Brain pericyte (primary cell): ENCODE results near the gene ZNF407.

ENCODE experiments used
- DNase-seq: peaks from one replicate; pipeline ENCODE4 v3.0.0-alpha.2; 2012; ENCODE audit warnings: low read depth, low spot score

The ZNF407 gene

DNA sequence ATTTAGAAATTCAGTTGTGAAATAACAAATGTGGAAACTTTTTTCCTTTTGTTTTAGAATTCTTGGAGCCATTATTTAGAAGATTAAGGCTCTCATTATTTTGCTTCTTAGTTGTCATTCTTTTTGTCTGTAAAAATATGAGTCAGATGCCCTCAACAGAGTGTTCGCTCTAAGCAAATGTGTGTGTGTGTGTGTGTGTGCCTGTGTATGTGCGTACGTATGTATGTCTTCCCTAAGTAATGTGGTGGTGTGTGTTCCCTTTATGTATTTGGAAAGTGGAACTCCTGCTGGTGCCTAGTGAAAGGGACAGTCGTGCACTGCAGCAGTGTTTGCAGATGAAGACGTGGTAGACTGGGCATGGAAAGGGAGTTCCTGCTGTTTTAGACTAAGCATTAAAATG, 27.5 kb downstream of the ZNF407 start:
- no peak for DNase-seq

DNA sequence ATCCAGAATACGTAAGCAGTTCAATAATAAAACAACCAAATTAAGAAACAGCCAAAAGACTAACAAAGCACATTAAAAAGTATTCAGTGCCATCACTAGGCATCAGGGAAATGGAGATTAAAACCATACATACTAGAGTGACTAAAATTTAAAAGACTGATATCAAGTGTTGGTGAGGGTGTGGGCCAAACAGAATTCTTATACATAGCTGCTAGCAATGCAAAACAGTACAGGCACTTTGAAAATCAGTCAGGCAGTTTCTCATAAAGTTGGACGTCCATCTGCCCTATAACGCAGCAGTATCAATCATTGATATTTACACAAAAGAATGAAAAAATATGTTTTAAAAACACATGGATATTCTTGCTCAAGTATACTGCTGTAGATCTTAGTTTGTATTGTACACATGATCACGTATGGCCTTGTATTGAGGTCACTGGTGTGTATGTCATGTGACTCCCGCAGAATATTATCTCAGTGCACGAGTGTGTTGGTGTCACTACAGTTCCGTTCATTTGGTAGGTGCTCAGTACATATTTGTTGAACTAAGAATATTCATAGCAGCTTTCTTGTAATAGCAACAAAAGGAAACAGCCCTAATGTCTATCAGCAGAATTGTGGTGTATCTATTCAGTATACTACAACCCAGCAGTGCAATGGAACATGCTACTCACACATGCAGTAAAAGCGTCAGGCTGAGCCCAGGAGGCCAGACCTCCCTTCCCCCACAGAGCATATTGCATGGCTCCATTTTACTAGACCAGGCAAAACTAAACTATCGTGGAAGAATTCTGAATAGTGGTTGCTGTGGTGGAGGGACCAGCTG, 28.6 kb downstream of the ZNF407 start:
- DNase-seq: no peak

DNA sequence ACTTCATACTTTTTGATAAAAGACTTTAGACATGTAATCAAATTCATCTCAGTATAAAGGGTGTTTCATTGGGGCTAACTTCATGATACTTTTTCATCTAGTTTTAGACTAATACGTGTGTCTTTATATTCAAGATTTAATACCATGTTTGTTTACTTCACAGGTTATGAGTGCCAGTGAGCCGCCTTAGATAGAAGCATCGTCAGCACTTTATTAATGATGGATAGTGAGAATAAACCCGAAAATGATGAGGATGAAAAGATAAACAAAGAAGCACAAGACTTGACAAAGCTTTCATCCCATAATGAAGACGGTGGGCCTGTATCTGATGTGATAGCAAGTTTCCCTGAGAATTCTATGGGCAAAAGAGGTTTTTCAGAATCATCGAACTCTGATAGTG, 33.1 kb downstream of the ZNF407 start:
- no peak for DNase-seq

DNA sequence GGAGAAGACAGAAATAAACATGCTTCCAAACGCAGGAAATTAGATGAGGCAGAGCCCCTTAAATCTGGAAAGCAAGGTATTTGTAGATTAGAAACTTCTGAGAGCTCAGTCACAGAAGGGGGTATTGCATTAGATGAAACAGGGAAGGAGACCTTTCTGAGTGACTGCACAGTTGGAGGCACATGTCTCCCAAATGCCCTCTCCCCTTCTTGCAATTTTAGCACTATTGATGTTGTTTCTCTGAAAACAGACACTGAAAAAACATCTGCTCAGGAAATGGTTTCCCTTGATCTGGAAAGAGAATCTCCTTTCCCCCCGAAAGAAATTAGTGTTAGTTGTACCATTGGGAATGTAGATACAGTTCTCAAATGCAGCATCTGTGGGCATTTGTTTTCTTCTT, 33.5 kb downstream of the ZNF407 start:
- DNase-seq: no peak

DNA sequence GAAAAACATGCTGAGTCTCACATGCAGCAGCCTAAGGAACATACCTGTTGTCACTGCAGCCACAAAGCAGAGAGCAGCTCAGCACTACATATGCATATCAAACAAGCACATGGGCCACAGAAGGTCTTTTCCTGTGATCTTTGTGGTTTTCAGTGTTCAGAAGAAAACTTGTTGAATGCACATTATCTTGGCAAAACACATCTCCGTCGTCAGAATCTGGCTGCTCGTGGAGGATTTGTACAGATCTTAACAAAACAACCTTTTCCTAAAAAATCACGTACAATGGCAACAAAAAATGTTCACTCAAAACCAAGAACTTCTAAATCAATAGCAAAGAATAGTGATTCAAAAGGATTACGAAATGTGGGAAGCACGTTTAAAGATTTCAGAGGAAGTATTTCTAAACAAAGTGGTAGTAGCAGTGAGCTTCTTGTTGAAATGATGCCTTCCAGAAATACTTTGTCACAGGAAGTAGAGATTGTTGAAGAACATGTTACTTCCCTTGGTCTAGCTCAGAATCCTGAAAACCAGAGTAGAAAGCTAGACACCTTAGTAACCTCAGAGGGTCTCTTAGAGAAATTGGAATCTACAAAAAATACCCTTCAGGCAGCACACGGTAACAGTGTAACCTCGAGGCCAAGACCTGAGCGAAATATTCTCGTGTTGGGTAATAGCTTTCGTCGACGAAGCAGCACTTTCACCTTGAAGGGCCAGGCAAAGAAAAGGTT, 34.1 kb downstream of the ZNF407 start:
- DNase-seq: no peak

DNA sequence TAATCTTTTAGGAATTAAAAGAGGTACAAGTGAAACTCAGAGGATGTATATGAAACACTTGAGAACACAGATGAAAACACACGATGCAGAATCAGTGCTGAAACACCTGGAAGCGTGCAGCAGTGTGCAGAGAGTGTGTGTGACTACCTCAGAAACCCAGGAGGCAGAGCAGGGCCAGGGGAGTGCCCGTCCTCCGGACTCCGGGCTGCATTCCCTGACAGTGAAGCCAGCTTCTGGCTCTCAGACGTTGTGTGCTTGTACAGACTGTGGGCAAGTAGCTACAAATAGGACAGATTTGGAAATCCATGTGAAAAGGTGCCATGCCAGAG, 34.6 kb downstream of the ZNF407 start:
- no peak for DNase-seq

DNA sequence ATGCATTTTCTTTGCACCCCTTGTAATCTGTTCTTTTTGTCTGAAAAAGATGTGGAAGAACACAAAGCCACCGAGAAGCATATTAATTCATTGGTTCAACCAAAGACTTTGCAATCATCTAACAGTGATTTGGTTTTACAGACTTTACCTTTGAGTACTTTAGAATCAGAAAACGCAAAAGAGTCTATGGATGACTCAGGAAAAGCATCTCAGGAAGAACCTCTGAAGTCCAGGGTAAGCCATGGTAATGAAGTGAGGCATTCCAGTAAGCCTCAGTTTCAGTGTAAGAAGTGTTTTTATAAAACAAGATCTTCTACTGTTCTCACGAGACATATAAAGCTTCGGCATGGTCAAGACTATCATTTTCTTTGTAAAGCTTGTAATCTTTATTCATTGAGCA, 35.2 kb downstream of the ZNF407 start:
- no peak for DNase-seq

DNA sequence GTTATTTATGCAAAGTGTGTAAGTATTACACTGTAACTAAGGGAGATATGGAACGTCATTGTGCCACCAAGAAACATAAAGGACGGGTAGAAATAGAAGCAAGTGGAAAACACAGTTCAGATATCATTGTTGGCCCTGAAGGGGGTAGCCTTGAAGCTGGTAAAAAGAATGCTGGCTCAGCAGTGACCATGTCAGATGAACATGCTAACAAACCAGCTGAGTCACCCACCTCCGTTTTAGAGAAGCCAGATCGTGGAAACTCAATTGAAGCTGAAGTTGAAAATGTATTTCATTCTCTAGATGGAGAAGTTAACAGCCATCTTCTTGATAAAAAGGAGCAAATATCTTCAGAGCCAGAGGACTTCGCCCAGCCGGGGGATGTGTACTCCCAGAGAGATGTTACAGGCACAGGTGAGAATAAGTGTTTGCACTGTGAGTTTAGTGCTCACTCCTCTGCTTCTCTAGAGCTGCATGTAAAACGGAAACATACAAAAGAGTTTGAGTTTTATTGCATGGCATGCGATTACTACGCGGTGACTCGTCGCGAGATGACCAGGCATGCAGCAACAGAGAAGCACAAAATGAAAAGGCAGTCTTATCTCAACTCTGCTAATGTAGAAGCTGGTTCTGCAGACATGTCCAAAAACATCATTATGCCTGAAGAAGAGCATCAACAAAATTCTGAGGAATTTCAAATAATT, 36.1 kb downstream of the ZNF407 start:
- DNase-seq: no peak

DNA sequence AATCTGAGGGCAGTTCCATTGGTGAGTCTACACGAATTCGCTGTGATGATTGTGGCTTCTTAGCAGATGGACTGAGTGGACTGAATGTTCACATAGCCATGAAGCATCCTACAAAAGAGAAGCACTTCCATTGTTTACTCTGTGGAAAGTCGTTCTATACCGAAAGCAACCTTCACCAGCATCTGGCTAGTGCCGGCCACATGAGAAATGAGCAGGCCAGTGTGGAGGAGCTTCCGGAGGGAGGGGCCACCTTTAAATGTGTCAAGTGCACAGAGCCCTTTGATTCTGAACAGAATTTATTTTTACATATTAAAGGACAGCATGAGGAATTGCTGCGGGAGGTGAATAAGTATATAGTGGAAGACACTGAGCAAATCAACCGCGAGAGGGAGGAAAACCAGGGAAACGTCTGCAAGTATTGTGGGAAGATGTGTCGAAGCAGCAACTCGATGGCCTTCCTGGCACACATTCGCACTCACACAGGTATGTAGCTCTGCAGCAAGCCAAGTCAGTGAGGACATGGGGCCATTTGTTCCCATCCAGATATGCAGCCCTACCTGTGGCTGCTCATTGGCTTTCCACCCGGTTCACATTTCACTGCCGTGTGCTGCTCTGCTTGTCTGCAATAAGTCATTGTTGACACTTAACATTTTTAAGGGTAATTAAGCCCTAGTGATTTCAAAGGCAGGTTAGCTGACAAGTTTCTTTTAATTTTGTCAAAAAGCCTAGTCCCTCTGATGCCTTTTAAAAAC, 37.7 kb downstream of the ZNF407 start:
- no peak for DNase-seq

DNA sequence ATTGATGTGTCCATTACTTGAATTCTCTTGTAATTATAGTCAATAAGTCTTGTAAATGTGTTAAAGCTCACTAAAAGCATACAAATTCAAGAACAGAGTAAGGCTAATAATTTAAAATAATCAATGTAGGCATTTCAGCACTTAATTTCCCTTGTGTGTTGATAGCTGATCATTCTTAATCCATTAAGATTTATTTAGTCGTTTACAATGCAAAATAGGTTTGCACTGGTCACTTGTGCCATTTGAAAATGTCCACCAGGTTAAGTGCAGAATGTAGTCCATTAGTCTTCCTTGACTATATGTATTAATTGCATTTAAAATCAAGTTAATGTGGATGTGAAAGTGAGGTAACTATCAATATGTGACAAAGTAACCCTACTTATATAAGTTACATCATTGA, 39.4 kb downstream of the ZNF407 start:
- DNase-seq: no peak

DNA sequence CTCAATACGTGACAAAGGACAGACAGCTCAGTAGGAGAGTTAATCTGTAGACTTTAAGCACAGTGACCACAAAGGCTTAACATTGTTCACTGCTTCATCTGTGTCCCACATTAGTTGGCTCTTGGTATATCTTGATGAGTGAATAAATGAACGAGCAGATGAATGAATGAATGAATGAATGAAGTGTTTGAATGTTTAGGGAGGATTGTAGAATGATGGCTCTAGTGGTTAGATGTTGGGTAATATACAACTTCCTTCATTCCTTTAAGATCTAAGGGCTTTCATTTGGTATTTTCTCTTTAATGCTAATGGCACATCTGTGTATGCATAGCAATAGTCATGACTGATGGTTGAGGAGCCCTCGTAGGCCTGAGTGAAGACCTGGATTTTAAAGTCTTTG, 40.5 kb downstream of the ZNF407 start:
- no peak for DNase-seq

DNA sequence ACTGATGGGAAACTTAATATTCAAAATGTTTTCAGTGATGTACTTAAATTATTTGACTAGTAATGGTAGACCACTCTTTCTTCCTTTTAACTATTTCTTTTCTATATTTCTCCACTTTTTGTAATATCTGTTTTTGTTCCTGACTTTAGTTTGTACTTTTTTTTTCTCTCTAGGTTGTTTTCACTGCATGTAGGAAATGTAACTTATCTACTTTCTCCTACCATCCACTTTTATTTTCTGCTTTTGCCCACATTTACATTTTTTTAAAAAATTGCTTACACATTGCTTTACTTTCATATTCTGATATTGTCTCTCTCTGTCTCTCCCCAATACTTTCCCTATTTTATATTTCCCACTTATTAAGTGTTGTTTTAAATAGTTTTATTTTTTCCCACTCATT, 47.0 kb downstream of the ZNF407 start:
- DNase-seq: no peak

DNA sequence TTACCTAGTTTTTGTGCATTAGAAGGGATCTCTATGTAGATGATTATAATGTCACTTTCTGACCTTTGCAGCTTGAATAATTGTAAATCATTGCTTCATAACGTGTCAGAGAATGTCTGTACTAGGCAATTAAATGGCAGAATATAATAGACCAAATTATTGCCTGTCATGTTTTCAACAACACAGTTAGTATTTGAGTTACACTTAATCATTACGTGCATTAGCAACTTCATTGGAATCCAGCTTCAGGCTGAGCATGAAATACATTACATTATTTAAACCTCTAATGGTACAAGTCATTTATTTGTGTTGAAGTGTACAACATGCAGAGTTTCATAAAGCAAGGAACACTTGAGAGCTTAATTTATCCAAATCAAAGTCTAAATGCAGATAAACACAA, 48.0 kb downstream of the ZNF407 start:
- DNase-seq: no peak

DNA sequence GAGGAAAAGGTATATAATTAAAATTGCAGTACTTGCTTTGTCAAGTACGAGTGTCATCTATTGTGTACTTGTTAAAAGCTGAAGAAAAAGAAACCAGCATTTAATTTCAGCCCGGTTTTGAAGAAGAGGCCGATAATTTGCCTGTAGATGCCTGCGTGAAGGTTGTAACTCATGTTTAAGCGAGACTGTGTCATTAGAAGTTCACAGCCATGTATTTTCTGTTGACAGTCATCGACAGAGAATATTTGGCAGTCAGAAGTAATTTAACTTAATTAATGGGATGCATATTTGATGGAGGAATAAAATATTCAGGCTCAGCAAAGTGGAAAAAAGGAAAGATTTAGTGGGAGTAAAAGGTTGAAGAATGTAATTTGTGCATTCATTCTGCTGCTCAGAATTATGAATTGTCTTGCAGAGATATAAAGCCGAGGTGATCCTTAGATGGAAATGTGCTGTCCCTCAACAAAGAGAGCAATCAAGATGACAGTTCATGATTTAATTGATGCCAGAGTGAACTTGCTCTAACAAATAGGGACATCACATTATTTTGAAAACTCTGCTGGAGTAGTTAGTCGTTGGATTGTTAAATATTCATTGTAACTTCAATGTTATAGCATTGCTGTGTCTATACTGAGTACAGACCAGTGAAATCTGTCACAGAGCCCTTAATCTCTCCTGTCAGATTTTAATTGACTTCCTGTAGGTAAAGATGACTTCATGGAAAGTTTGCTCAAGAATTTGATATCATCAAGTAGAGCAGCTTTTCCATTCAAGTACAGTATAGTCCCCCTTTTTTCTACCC, 53.9 kb downstream of the ZNF407 start:
- DNase-seq: no peak

DNA sequence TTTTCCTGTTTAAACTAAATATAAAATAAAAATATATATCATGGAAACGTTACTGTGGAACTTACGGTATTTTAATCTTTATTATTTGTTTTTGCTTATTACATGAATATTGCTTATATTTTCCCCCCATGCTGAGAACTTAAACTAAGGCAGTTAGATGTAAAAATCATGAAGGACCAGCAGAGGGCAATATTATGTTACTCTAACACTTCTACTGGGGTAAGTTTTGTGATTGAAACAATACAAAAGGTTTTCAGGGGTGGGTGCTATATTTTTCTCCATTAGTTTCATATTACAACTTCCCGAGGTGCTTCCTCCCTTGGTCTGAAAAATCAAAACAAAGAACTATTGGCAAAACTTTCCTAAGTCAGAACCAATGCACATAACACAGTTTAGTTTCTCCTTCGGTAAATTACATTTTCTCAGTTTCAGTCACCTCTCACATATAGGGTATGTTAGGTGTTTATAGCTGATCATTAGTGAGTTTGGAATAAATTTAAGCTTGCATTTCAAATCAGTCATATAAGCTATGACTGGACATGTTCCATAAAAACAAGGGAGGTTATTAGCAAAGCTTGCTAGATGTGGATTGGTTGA, 54.8 kb downstream of the ZNF407 start:
- no peak for DNase-seq

DNA sequence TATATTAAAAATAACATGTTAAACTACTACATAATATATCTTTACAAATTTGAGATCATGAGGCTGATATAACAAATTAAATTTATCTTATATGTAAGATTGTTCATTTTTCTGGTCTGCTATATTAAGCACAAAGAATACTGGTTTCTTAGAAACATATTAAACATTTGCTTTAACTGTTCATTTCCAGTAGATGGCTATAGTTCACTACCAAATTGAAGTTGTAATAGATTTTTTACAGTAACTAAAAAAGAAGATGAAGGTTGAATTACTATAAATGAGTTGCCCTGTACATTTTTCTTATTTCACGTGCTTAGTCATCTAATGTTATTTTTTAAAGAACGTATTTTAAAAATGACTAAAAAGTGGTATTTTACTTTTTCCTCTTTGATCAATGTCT, 57.0 kb downstream of the ZNF407 start:
- DNase-seq: no peak

DNA sequence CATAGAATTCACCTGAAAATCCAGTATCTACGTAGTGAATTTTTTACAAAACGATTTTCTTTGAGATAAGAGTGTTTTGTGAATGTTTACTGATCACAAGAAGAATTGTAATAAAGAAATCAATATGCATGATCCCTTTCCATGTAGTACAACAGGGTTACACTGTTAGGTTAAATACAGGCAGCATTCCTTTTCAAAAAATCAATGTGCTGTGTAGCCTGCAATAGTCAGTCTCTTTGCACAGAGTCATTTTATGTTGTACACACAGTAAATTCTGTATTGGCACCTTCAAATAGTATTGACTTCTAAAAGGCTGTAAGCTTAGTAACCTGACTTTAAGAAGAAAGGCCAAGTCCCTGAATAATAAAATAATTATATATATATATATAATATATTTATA, 63.3 kb downstream of the ZNF407 start:
- no peak for DNase-seq

DNA sequence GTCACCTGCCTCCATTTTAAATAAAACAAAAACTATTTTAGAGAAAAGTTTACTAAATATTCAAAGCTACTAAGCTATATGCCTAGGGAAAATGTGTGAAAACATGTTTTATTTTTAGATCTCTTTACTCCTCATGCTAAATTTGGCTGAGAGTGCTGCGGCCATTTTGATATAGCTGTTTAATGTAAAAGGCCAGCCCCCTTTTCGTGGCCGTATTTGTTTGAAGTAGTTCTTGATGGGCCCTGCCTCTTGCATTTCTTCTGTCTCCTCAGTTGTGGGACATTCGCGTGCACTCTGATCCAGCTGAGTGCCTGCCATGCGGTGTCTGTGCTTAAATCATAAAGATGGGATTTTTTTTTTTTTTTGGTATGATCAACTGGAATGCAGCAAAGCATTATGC, 64.0 kb downstream of the ZNF407 start:
- no peak for DNase-seq

DNA sequence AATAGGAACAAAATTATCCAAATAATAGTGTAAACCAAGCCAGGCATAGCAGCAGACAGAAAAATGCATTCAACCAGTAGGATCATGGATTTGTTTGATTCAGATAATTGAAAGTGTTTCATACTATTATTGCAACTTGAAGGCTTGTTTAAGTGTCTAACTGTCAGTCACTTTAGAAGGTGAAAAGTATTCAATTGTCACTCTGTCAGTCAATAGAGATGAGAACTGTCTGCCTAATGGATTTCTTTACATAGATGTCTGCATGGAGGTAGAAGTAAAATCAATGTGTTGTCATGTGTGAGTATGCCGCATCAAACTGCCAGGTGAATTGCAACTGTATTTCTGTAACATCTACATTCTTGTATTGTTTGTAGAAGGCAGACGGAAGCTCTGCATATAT, 65.0 kb downstream of the ZNF407 start:
- DNase-seq: no peak

DNA sequence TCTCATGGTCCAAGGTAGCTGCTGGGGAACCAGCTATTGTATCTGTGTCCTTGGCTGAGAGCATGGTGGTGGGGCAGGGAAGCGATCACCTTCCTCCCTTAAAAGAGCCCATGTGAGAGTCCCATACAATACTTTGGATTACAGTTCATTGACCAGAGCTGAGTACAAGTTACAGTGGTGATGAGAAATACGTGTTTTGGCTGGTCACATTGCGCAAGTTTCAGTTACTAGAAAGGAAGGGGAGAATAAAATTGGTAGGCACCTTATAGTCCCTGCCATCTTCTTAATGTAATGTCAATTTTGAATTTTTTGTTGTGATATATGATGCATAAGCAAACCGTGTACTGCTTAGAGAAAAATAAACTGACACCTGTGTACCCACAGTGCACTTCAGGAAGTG, 67.7 kb downstream of the ZNF407 start:
- DNase-seq: no peak

DNA sequence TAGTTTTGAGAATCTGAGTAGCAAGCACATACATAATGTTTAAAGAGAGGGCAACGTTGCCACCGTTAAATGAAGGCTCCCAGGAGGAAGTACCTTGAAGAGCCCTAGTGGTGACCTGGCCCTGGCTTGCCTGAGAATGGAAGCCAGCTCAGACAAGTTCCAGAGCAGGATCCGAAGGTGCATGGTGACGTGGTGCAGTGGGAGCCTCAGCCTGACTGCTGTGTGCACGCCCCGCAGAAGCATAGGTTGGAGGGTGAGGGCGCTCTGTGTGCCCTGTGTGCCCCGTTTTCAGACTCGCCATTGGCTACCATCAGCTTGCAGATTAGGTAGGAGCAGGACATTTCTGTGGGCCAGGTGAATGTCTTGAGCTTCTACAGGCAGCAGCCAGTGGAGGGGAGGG, 68.2 kb downstream of the ZNF407 start:
- DNase-seq: no peak
